WTC11 (cell line): ENCODE results near the gene GRIK5. TPM values are rescaled to one million over a fixed set of nuclear protein-coding genes. Genes with fewer than 3 reads are reported as not detected.

Experiments used
- ATAC-seq: fragments of 200-7000 bp; cut with Tn5 transposase; 2 replicates; pipeline ENCODE4 v1.10.0; 2021; ENCODE audit warnings: mild to moderate bottlenecking, moderate library complexity
- CTCF ChIA-PET: fragments of 300-600 bp; sonication (Branson Sonifier 250); formaldehyde crosslinking; loops from one replicate; lab custom pipeline; 2021; ENCODE audit warnings: antibody characterized with exemption; lab: Charles Lee
- POLR2A ChIA-PET: fragments of 350-600 bp; sonication (Branson Sonifier 250); formaldehyde crosslinking; loops from one replicate; lab custom pipeline; 2021; ENCODE audit warnings: antibody characterized with exemption; lab: Charles Lee
- DNase-seq: peaks from one replicate; pipeline ENCODE4 v3.0.0; 2021; ENCODE audit warnings: low spot score
- H3K27ac Mint-ChIP-seq: 2 replicates; pipeline ENCODE4 v1.8.0; 2021; ENCODE audit warnings: mixed read lengths
- H3K27me3 Mint-ChIP-seq: 2 replicates; pipeline ENCODE4 v1.8.0; 2021; ENCODE audit warnings: low read depth, mild to moderate bottlenecking, moderate library complexity, mixed read lengths
- H3K36me3 Mint-ChIP-seq: 2 replicates; pipeline ENCODE4 v1.8.0; 2021; ENCODE audit warnings: mixed read lengths
- H3K4me1 Mint-ChIP-seq: 2 replicates; pipeline ENCODE4 v1.8.0; 2022; ENCODE audit warnings: mixed read lengths
- H3K4me3 Mint-ChIP-seq: 2 replicates; pipeline ENCODE4 v1.8.0; 2021; ENCODE audit warnings: mild to moderate bottlenecking, moderate library complexity, mixed read lengths
- H3K9me3 Mint-ChIP-seq: 2 replicates; pipeline ENCODE4 v1.8.0; 2021; ENCODE audit warnings: mixed read lengths
- ATF1 ChIP-seq: sonication (generic); formaldehyde crosslinking; IDR thresholded peaks from 2 replicates; pipeline ENCODE4 v1.8.1; 2023; ENCODE audit warnings: mild to moderate bottlenecking, moderate library complexity, missing genetic modification reagents
- ESRRA ChIP-seq: sonication (generic); formaldehyde crosslinking; IDR thresholded peaks from 2 replicates; pipeline ENCODE4 v1.8.1; 2022; ENCODE audit warnings: mild to moderate bottlenecking, missing genetic modification reagents, borderline replicate concordance
- FOXJ3 ChIP-seq: sonication (generic); formaldehyde crosslinking; IDR thresholded peaks from 2 replicates; pipeline ENCODE4 v1.9.0; 2021; ENCODE audit warnings: missing genetic modification reagents, mild to moderate bottlenecking, borderline replicate concordance
- NFATC4 ChIP-seq: fragments of 250-450 bp; sonication (Bioruptor Pico); IDR thresholded peaks from 2 replicates; pipeline ENCODE4 v1.9.0; 2021; ENCODE audit warnings: mild to moderate bottlenecking
- NFYB ChIP-seq: sonication (generic); formaldehyde crosslinking; conservative IDR thresholded peaks from 2 replicates; pipeline ENCODE4 v1.8.0; 2022; ENCODE audit warnings: low read depth, missing genetic modification reagents
- NR2C2 ChIP-seq: sonication (generic); formaldehyde crosslinking; IDR thresholded peaks from 2 replicates; pipeline ENCODE4 v1.8.0; 2022; ENCODE audit warnings: mild to moderate bottlenecking, missing genetic modification reagents
- ZNF219 ChIP-seq: sonication (generic); formaldehyde crosslinking; IDR thresholded peaks from 2 replicates; pipeline ENCODE4 v1.8.0; 2023; ENCODE audit warnings: missing genetic modification reagents, mild to moderate bottlenecking, borderline replicate concordance
- total RNA-seq: library from RNA; stranded (reverse); gene quantifications from 3 replicates; pipeline ENCODE4 v1.2.3, GENCODE V29; 2021
- TF ChIP-seq, protein P1 (sequence below): sonication (generic); formaldehyde crosslinking; IDR thresholded peaks from 2 replicates; pipeline ENCODE4 v1.8.1; 2022; ENCODE audit warnings: missing genetic modification reagents, borderline replicate concordance
- TF ChIP-seq, protein P2 (sequence below): sonication (generic); formaldehyde crosslinking; IDR thresholded peaks from 2 replicates; pipeline ENCODE4 v1.8.1; 2023; ENCODE audit warnings: mild to moderate bottlenecking, moderate library complexity, missing genetic modification reagents
- TF ChIP-seq, protein P3 (sequence below): fragments of 250-450 bp; sonication (Bioruptor Pico); IDR thresholded peaks from 2 replicates; pipeline ENCODE4 v1.9.0; 2021; ENCODE audit warnings: moderate library complexity, mild to moderate bottlenecking, inconsistent platforms, borderline replicate concordance
- TF ChIP-seq, protein P4 (sequence below): sonication (generic); formaldehyde crosslinking; IDR thresholded peaks from 2 replicates; pipeline ENCODE4 v1.8.1; 2023; ENCODE audit warnings: mild to moderate bottlenecking, missing genetic modification reagents
- TF ChIP-seq, protein P5 (sequence below): sonication (generic); formaldehyde crosslinking; IDR thresholded peaks from 2 replicates; pipeline ENCODE4 v1.8.0; 2023; ENCODE audit warnings: mild to moderate bottlenecking, missing genetic modification reagents
- TF ChIP-seq, protein P6 (sequence below): sonication (generic); formaldehyde crosslinking; IDR thresholded peaks from 2 replicates; pipeline ENCODE4 v1.8.0; 2022; ENCODE audit warnings: mild to moderate bottlenecking, missing genetic modification reagents
- TF ChIP-seq, protein P7 (sequence below): fragments of 250-450 bp; sonication (Bioruptor Pico); IDR thresholded peaks from 2 replicates; pipeline ENCODE4 v1.9.0; 2021; ENCODE audit warnings: mild to moderate bottlenecking

Gene GRIK5
- total RNA-seq, 1 experiment from 2014 or later = 52.3 TPM

DNA sequence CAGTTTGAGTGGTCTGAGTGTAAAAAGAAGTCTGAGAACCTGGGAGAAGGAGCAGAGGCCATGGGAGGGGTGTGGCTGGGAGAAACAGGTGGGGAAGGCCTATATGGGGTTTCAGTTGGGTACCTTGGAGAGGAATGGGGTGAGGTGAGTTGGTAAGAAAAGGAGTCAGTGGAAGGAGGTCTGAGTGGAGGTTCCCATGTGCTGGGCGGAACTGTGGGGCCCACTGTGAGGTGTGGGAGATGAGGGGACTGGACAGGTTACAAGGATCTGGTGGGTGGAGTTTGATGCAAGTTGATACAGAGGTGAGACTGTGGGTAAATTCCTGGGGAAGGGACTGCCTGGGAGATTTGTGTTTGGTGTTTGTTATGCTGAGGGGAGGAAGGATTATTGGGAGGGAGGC lies 8.1 kb upstream of the GRIK5 start:
- CTCF ChIA-PET = interaction anchor here (2.0 kb wide), 1 partner anchor 43 kb away, joined by 6 read pairs; no protein-coding TSS in a partner anchor
- Mint-ChIP-seq H3K9me3 (no peaks in the 10 kb centered on the region), H3K4me1 (peaks cover 31% of the 10 kb centered on the region), H3K36me3 (peaks cover 35% of the 10 kb centered on the region), H3K4me3 (peak overlapping the region; percentile 93), H3K27me3 (no peaks in the 10 kb centered on the region), H3K27ac (peak overlapping the region; percentile 47)
- ATAC-seq (no peak), DNase-seq (no peak)
- POLR2A ChIA-PET = no interaction called here
- TF ChIP-seq, protein P1, sequence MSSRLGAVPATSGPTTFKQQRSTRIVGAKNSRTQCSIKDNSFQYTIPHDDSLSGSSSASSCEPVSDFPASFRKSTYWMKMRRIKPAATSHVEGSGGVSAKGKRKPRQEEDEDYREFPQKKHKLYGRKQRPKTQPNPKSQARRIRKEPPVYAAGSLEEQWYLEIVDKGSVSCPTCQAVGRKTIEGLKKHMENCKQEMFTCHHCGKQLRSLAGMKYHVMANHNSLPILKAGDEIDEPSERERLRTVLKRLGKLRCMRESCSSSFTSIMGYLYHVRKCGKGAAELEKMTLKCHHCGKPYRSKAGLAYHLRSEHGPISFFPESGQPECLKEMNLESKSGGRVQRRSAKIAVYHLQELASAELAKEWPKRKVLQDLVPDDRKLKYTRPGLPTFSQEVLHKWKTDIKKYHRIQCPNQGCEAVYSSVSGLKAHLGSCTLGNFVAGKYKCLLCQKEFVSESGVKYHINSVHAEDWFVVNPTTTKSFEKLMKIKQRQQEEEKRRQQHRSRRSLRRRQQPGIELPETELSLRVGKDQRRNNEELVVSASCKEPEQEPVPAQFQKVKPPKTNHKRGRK = no peak
- TF ChIP-seq ESRRA (CRISPR knock-in tag) = no peak
- TF ChIP-seq FOXJ3 (CRISPR knock-in tag) = no peak
- TF ChIP-seq, protein P2, sequence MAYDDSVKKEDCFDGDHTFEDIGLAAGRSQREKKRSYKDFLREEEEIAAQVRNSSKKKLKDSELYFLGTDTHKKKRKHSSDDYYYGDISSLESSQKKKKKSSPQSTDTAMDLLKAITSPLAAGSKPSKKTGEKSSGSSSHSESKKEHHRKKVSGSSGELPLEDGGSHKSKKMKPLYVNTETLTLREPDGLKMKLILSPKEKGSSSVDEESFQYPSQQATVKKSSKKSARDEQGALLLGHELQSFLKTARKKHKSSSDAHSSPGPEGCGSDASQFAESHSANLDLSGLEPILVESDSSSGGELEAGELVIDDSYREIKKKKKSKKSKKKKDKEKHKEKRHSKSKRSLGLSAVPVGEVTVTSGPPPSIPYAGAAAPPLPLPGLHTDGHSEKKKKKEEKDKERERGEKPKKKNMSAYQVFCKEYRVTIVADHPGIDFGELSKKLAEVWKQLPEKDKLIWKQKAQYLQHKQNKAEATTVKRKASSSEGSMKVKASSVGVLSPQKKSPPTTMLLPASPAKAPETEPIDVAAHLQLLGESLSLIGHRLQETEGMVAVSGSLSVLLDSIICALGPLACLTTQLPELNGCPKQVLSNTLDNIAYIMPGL (CRISPR knock-in tag) = no peak
- TF ChIP-seq NR2C2 (CRISPR knock-in tag) = no peak
- TF ChIP-seq, protein P3, sequence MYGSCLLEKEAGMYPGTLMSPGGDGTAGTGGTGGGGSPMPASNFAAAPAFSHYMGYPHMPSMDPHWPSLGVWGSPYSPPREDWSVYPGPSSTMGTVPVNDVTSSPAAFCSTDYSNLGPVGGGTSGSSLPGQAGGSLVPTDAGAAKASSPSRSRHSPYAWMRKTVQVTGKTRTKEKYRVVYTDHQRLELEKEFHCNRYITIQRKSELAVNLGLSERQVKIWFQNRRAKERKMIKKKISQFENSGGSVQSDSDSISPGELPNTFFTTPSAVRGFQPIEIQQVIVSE = no peak
- TF ChIP-seq, protein P4, sequence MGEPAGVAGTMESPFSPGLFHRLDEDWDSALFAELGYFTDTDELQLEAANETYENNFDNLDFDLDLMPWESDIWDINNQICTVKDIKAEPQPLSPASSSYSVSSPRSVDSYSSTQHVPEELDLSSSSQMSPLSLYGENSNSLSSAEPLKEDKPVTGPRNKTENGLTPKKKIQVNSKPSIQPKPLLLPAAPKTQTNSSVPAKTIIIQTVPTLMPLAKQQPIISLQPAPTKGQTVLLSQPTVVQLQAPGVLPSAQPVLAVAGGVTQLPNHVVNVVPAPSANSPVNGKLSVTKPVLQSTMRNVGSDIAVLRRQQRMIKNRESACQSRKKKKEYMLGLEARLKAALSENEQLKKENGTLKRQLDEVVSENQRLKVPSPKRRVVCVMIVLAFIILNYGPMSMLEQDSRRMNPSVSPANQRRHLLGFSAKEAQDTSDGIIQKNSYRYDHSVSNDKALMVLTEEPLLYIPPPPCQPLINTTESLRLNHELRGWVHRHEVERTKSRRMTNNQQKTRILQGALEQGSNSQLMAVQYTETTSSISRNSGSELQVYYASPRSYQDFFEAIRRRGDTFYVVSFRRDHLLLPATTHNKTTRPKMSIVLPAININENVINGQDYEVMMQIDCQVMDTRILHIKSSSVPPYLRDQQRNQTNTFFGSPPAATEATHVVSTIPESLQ (CRISPR knock-in tag) = no peak
- no peak for TF ChIP-seq NFATC4 (CRISPR knock-in tag)
- TF ChIP-seq, protein P5, sequence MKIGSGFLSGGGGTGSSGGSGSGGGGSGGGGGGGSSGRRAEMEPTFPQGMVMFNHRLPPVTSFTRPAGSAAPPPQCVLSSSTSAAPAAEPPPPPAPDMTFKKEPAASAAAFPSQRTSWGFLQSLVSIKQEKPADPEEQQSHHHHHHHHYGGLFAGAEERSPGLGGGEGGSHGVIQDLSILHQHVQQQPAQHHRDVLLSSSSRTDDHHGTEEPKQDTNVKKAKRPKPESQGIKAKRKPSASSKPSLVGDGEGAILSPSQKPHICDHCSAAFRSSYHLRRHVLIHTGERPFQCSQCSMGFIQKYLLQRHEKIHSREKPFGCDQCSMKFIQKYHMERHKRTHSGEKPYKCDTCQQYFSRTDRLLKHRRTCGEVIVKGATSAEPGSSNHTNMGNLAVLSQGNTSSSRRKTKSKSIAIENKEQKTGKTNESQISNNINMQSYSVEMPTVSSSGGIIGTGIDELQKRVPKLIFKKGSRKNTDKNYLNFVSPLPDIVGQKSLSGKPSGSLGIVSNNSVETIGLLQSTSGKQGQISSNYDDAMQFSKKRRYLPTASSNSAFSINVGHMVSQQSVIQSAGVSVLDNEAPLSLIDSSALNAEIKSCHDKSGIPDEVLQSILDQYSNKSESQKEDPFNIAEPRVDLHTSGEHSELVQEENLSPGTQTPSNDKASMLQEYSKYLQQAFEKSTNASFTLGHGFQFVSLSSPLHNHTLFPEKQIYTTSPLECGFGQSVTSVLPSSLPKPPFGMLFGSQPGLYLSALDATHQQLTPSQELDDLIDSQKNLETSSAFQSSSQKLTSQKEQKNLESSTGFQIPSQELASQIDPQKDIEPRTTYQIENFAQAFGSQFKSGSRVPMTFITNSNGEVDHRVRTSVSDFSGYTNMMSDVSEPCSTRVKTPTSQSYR = no peak
- TF ChIP-seq, protein P6, sequence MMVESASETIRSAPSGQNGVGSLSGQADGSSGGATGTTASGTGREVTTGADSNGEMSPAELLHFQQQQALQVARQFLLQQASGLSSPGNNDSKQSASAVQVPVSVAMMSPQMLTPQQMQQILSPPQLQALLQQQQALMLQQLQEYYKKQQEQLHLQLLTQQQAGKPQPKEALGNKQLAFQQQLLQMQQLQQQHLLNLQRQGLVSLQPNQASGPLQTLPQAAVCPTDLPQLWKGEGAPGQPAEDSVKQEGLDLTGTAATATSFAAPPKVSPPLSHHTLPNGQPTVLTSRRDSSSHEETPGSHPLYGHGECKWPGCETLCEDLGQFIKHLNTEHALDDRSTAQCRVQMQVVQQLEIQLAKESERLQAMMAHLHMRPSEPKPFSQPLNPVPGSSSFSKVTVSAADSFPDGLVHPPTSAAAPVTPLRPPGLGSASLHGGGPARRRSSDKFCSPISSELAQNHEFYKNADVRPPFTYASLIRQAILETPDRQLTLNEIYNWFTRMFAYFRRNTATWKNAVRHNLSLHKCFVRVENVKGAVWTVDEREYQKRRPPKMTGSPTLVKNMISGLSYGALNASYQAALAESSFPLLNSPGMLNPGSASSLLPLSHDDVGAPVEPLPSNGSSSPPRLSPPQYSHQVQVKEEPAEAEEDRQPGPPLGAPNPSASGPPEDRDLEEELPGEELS (CRISPR knock-in tag) = no peak
- no peak for TF ChIP-seq NFYB (CRISPR knock-in tag)
- TF ChIP-seq ZNF219 = no peak
- TF ChIP-seq ATF1 (CRISPR knock-in tag) = no peak
- TF ChIP-seq, protein P7, sequence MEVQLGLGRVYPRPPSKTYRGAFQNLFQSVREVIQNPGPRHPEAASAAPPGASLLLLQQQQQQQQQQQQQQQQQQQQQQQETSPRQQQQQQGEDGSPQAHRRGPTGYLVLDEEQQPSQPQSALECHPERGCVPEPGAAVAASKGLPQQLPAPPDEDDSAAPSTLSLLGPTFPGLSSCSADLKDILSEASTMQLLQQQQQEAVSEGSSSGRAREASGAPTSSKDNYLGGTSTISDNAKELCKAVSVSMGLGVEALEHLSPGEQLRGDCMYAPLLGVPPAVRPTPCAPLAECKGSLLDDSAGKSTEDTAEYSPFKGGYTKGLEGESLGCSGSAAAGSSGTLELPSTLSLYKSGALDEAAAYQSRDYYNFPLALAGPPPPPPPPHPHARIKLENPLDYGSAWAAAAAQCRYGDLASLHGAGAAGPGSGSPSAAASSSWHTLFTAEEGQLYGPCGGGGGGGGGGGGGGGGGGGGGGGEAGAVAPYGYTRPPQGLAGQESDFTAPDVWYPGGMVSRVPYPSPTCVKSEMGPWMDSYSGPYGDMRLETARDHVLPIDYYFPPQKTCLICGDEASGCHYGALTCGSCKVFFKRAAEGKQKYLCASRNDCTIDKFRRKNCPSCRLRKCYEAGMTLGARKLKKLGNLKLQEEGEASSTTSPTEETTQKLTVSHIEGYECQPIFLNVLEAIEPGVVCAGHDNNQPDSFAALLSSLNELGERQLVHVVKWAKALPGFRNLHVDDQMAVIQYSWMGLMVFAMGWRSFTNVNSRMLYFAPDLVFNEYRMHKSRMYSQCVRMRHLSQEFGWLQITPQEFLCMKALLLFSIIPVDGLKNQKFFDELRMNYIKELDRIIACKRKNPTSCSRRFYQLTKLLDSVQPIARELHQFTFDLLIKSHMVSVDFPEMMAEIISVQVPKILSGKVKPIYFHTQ (CRISPR knock-in tag) = no peak
